CD14-positive monocyte (primary cell): ENCODE measurements around the gene KIRREL3. TPM values are rescaled to one million over a fixed set of nuclear protein-coding genes. Genes with fewer than 3 reads are reported as not detected.

Source experiments
- DNase-seq, 3 donors: peaks; one replicate each; pipeline ENCODE4 v3.0.0-alpha.2; 2011 to 2022
- H2AFZ ChIP-seq: 2 replicates; pipeline ENCODE4 v1.6.0; 2012; ENCODE audit warnings: mild to moderate bottlenecking, low read depth, low read length, inconsistent platforms; ENCODE audit not compliant: insufficient read depth, poor library complexity, severe bottlenecking
- H3K27ac ChIP-seq, 2 donors: 1 replicate in 1 of 2; 2 replicates in 1 of 2; pipeline ENCODE4 v1.5.1; 2012 to 2013; ENCODE audit warnings: low read length in 2 of 2, control low read depth in 1 of 2, inconsistent platforms in 1 of 2, low read depth in 1 of 2, mild to moderate bottlenecking in 1 of 2
- H3K27me3 ChIP-seq, 2 donors: one replicate each; pipeline versions ENCODE4 v1.6.0 to v1.6.1; 2011 to 2013; ENCODE audit warnings: low read length in 2 of 2; ENCODE audit not compliant: control insufficient read depth in 2 of 2, insufficient read depth in 2 of 2
- H3K36me3 ChIP-seq, 2 donors: replicated peaks in 1 of 2; 1 replicate in 1 of 2; 2 replicates in 1 of 2; pipeline versions ENCODE4 v1.5.1 to v1.6.1; 2012 to 2013; ENCODE audit warnings: low read length in 2 of 2, control low read depth in 1 of 2, inconsistent platforms in 1 of 2, mild to moderate bottlenecking in 1 of 2; ENCODE audit not compliant: insufficient read depth in 2 of 2, control insufficient read depth in 1 of 2
- H3K4me1 ChIP-seq, 2 donors: 1 replicate in 1 of 2; 2 replicates in 1 of 2; pipeline versions ENCODE4 v1.5.1 to v1.6.1; 2012 to 2013; ENCODE audit warnings: low read length in 2 of 2, control low read depth in 1 of 2, inconsistent platforms in 1 of 2, mild to moderate bottlenecking in 1 of 2, moderate library complexity in 1 of 2; ENCODE audit not compliant: insufficient read depth in 2 of 2, control insufficient read depth in 1 of 2
- H3K4me2 ChIP-seq: replicated peaks from 2 replicates; pipeline ENCODE3; 2012; ENCODE audit warnings: low read length, moderate library complexity, mild to moderate bottlenecking; ENCODE audit not compliant: poor library complexity, severe bottlenecking; ENCODE audit errors: extremely low read depth
- H3K4me3 ChIP-seq, 3 experiments: fragments of 200-600 bp in 1 of 3; sonication (generic) in 1 of 3; replicated peaks in 1 of 3; 1 replicate in 2 of 3; 2 replicates in 1 of 3; pipeline ENCODE4 v1.5.1; 2011 to 2013; ENCODE audit warnings: low read length in 3 of 3, mild to moderate bottlenecking in 3 of 3, control low read depth in 2 of 3, low read depth in 2 of 3, inconsistent platforms in 1 of 3, moderate library complexity in 1 of 3
- H3K79me2 ChIP-seq: 2 replicates; pipeline ENCODE4 v1.6.0; 2012; ENCODE audit warnings: mild to moderate bottlenecking, control low read depth, inconsistent platforms, low read length, moderate library complexity; ENCODE audit not compliant: insufficient read depth
- H3K9ac ChIP-seq: 2 replicates; pipeline ENCODE4 v1.6.0; 2017; ENCODE audit warnings: low read length, mild to moderate bottlenecking; ENCODE audit not compliant: insufficient read depth, poor library complexity, severe bottlenecking
- H3K9me3 ChIP-seq, 2 donors: replicated peaks in 1 of 2; 1 replicate in 1 of 2; 2 replicates in 1 of 2; pipeline versions ENCODE4 v1.5.1 to v1.6.1; 2012 to 2013; ENCODE audit warnings: low read length in 2 of 2, control low read depth in 1 of 2; ENCODE audit not compliant: control insufficient read depth in 1 of 2, insufficient read depth in 1 of 2
- H4K20me1 ChIP-seq: 2 replicates; pipeline ENCODE4 v1.6.0; 2012; ENCODE audit warnings: mild to moderate bottlenecking, low read length, control low read depth, moderate library complexity; ENCODE audit not compliant: insufficient read depth
- H3K27ac Mint-ChIP-seq, 7 donors: one replicate each; pipeline ENCODE4 v1.8.0; 2020; ENCODE audit warnings: mild to moderate bottlenecking in 7 of 7, mixed read lengths in 7 of 7, moderate library complexity in 6 of 7, inconsistent platforms in 2 of 7
- H3K27me3 Mint-ChIP-seq, 3 donors: one replicate each; pipeline ENCODE4 v1.8.0; 2021 to 2022; ENCODE audit warnings: low read depth in 3 of 3, mild to moderate bottlenecking in 3 of 3, mixed read lengths in 3 of 3, moderate library complexity in 3 of 3, inconsistent platforms in 1 of 3
- H3K36me3 Mint-ChIP-seq, 2 donors: one replicate each; pipeline ENCODE4 v1.8.0; 2020; ENCODE audit warnings: mixed read lengths in 2 of 2, inconsistent platforms in 1 of 2, mild to moderate bottlenecking in 1 of 2
- H3K4me1 Mint-ChIP-seq: one replicate; pipeline ENCODE4 v1.8.0; 2020; ENCODE audit warnings: mild to moderate bottlenecking, mixed read lengths
- H3K4me3 Mint-ChIP-seq, 2 donors: one replicate each; pipeline ENCODE4 v1.8.0; 2020; ENCODE audit warnings: mild to moderate bottlenecking in 2 of 2, mixed read lengths in 2 of 2, moderate library complexity in 1 of 2
- H3K9me3 Mint-ChIP-seq, 7 donors: one replicate each; pipeline ENCODE4 v1.8.0; 2020 to 2022; ENCODE audit warnings: mixed read lengths in 7 of 7, mild to moderate bottlenecking in 6 of 7, moderate library complexity in 6 of 7, inconsistent platforms in 2 of 7
- WGBS: methylation state at CpG from one replicate; pipeline ENCODE4 v1.1.5; 2013; ENCODE audit warnings: missing lambda C conversion rate; ENCODE audit not compliant: insufficient coverage; 5-methylcytosine and 5-hydroxymethylcytosine counted together
- intact Hi-C, 2 donors: fragments of 100-400 bp; cut with micrococcal nuclease; formaldehyde crosslinking; loops; one replicate each; pipeline versions ENCODE4 v1.15.0 to v1.15.1; 2023
- polyA plus RNA-seq, 3 donors: library from polyadenylated mRNA; depleted of rRNA in 1 of 3; unstranded in 2 of 3; stranded (reverse) in 1 of 3; fragments of 300-500 nt in 2 of 3; fragments of >200 nt in 1 of 3; fragmentation: Illumina TruSeq in 2 of 3; gene quantifications; 1 replicate in 2 of 3; 2 replicates in 1 of 3; pipeline ENCODE4 v1.2.3, GENCODE V29; 2012 to 2021
- TF ChIP-seq, protein P1 (sequence below): fragments of 200-600 bp; IDR thresholded peaks from one replicate; pipeline ENCODE4 v1.8.0; 2022; ENCODE audit warnings: antibody characterized with exemption, mild to moderate bottlenecking

The KIRREL3 gene
- polyA plus RNA-seq, 3 donors = not detected

GRCh38 chr11:126722956-126723664, 277.5 kb downstream of the KIRREL3 start:
- no peaks in the 10 kb centered on the region for H3K79me2 ChIP-seq
- no peak overlapping the region for H3K27ac ChIP-seq
- no peak overlapping the region for H3K4me2 ChIP-seq
- no peaks in the 10 kb centered on the region for H3K27me3 ChIP-seq
- H3K9me3 Mint-ChIP-seq = peaks cover 0 to 2% (median 0%) of the 10 kb centered on the region in 7 donors
- H3K27ac Mint-ChIP-seq = no peak overlapping the region
- no peak for DNase-seq
- WGBS = 80% methylated on average over 1 of the region's 6 CpGs
- H3K4me1 Mint-ChIP-seq = peaks cover 8% of the 10 kb centered on the region
- H3K36me3 ChIP-seq = no peaks in the 10 kb centered on the region
- no peak overlapping the region for H2AFZ ChIP-seq
- no peaks in the 10 kb centered on the region for H3K4me1 ChIP-seq
- intact Hi-C loops = no loop called here
- no peak overlapping the region for H3K4me3 ChIP-seq
- H4K20me1 ChIP-seq = no peaks in the 10 kb centered on the region
- H3K4me3 Mint-ChIP-seq = no peak overlapping the region
- no peaks in the 10 kb centered on the region for H3K36me3 Mint-ChIP-seq
- H3K27me3 Mint-ChIP-seq = peaks cover 0 to 9% (median 7%) of the 10 kb centered on the region in 3 donors
- H3K9ac ChIP-seq = no peak overlapping the region
- no peaks in the 10 kb centered on the region for H3K9me3 ChIP-seq
- TF ChIP-seq, protein P1, sequence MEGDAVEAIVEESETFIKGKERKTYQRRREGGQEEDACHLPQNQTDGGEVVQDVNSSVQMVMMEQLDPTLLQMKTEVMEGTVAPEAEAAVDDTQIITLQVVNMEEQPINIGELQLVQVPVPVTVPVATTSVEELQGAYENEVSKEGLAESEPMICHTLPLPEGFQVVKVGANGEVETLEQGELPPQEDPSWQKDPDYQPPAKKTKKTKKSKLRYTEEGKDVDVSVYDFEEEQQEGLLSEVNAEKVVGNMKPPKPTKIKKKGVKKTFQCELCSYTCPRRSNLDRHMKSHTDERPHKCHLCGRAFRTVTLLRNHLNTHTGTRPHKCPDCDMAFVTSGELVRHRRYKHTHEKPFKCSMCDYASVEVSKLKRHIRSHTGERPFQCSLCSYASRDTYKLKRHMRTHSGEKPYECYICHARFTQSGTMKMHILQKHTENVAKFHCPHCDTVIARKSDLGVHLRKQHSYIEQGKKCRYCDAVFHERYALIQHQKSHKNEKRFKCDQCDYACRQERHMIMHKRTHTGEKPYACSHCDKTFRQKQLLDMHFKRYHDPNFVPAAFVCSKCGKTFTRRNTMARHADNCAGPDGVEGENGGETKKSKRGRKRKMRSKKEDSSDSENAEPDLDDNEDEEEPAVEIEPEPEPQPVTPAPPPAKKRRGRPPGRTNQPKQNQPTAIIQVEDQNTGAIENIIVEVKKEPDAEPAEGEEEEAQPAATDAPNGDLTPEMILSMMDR = no peak

GRCh38 chr11:126722006-126722736, 278.4 kb downstream of the KIRREL3 start:
- no peak overlapping the region for H2AFZ ChIP-seq
- no peak for DNase-seq
- intact Hi-C loops = no loop called here
- no peaks in the 10 kb centered on the region for H3K9me3 ChIP-seq
- peaks cover 0 to 9% (median 9%) of the 10 kb centered on the region in 3 donors for H3K27me3 Mint-ChIP-seq
- no peak overlapping the region for H3K9ac ChIP-seq
- H3K27me3 ChIP-seq = no peaks in the 10 kb centered on the region
- peaks cover 0 to 2% (median 0%) of the 10 kb centered on the region in 7 donors for H3K9me3 Mint-ChIP-seq
- TF ChIP-seq, protein P1 = no peak
- H3K27ac ChIP-seq = no peak overlapping the region
- H4K20me1 ChIP-seq = no peaks in the 10 kb centered on the region
- H3K36me3 Mint-ChIP-seq = no peaks in the 10 kb centered on the region
- H3K27ac Mint-ChIP-seq = no peak overlapping the region
- WGBS = no CpG with 5 or more reads among the region's 1 CpG
- no peak overlapping the region for H3K4me3 ChIP-seq
- no peaks in the 10 kb centered on the region for H3K79me2 ChIP-seq
- no peaks in the 10 kb centered on the region for H3K36me3 ChIP-seq
- H3K4me3 Mint-ChIP-seq = no peak overlapping the region
- H3K4me1 Mint-ChIP-seq = peaks cover 8% of the 10 kb centered on the region
- H3K4me2 ChIP-seq = no peak overlapping the region
- no peaks in the 10 kb centered on the region for H3K4me1 ChIP-seq
